Stimulated activated CD4-positive, alpha-beta T cell treated with anti-CD3 and anti-CD28 coated beads, Interleukin-12 subunit alpha, Interleukin-12 subunit beta, amount 100 ng/mL, for 4 hours (primary cell): Measurements from ENCODE around the gene RNF31.
"Not testable (repeated sequence)": the region's sequence is repeated elsewhere in the genome, so short reads cannot be mapped to it uniquely, and the experiment has no call there.

Experiments
- DNase-seq: peaks from one replicate; pipeline ENCODE4 v3.0.0-alpha.2; 2020

RNF31 gene

GRCh38 chr14:24146978-24147760, at the start of gene RNF31:
TSS of gene RNF31 (plus strand) at chr14:24147498. CDS start at chr14:24147699, 201 bp downstream.
- peak; percentile 97 for DNase-seq

GRCh38 chr14:24098229-24098926, 48.9 kb upstream of the RNF31 start:
- no peak for DNase-seq

DNA sequence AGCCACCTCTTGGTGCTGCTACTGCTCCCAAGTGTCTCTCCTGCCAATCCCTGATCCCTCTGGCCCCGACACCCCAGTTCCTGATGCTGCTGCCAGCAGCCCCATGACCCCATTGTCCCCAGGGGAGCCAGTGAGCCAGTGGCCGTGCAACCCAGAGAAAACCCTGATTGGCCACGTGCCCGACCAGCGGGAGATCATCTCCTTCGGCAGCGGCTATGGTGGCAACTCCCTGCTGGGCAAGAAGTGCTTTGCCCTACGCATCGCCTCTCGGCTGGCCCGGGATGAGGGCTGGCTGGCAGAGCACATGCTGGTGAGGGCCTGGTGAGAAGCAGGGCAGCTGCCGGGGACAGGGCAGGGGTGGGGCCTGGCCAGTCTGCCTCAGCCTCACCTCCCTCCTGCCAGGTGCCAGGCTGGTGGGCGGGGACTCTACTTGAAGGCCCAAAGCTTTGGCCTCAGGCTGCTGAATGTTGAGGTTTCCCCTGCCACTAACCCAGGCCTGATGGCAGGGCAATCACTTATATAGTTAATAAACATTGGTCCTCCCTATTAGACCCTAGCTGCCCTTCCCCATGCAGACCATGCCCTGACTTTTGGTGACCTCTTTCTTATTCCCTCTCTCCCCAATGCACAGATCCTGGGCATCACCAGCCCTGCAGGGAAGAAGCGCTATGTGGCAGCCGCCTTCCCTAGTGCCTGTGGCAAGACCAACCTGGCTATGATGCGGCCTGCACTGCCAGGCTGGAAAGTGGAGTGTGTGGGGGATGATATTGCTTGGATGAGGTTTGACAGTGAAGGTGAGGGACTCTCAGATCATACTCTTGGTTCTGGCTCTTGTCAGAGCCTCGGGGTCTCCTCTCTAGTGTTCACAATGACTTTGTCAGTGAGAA, 48.1 kb upstream of the RNF31 start:
- DNase-seq = no peak

DNA sequence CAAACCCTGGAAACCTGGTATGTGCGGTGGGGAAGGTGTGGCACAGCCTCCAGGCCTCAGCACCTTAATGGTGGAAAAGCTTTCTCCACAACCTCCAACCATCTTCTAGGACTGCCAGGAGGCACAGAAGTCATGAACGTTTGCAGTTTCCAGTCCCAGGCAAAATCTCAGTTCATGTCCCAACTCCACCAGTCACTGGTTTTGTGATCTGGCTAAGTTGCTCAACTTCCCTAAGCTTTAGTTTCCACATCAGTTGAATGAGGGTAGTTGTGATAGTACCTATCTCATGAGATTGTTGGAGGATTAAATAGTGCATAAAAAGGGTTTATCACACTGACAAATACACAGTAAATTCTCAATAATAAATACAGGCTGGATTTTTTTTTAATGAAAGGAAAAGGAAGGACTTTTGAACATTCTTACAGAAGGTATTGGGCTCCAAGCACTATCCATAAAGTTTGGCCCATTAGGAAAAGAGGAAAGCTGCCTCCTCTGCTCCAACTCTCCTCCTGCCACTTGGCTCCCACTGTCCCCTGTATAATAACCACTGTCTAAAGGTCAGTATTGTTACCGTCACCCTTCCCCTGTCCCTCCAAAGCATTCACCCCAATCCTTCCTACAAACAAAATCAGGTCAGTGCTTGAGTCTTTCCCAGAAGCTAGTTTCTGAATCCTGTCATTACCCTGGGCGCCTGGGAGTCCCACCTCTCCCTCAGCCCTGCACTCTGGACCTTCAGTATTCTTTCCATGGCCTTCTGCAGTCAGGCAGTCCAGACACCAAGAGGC, 46.9 kb upstream of the RNF31 start:
- DNase-seq = no peak

GRCh38 chr14:24100982-24101494, 46.3 kb upstream of the RNF31 start:
- no peak for DNase-seq

- no peak for DNase-seq
Observed at GRCh38 chr14:24102357-24103048, 44.8 kb upstream of the RNF31 start.

DNA sequence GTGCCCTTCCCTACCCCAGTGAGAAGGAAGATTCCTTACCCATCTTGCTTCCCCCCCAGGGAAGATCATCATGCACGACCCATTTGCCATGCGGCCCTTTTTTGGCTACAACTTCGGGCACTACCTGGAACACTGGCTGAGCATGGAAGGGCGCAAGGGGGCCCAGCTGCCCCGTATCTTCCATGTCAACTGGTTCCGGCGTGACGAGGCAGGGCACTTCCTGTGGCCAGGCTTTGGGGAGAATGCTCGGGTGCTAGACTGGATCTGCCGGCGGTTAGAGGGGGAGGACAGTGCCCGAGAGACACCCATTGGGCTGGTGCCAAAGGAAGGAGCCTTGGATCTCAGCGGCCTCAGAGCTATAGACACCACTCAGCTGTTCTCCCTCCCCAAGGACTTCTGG, 43.8 kb upstream of the RNF31 start:
- no peak for DNase-seq

DNA sequence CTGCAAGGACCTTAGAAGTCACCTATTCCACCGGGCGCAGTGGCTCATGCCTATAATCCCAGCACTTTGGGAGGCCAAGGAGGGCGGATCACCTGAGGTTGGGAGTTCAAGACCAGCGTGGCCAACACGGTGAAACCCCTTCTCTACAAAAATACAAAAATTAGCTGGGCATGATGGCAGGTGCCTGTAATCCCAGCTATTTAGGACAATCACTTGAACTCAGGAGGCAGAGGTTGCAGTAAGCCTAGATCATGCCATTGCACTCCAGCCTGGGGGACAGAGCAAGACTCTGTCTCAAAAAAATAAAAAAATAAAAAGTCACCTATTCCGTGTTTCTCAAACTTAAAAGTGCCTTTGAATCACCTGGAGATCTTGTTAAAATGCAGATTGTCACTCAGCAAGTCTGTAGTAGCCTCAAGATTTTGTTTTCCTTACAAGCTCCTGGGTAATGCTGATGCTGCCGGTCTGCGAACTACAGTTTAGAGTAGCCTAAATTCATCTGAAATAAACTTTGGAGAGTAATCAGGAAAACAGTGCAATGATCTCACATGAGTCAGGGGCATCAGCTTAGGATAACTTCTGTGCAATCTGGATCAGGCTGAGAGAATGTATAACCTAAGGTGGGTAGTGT, 41.6 kb upstream of the RNF31 start:
- not testable (repeated sequence) for DNase-seq

- DNase-seq = no peak
Observed at GRCh38 chr14:24106672-24107271, 40.5 kb upstream of the RNF31 start.

DNA sequence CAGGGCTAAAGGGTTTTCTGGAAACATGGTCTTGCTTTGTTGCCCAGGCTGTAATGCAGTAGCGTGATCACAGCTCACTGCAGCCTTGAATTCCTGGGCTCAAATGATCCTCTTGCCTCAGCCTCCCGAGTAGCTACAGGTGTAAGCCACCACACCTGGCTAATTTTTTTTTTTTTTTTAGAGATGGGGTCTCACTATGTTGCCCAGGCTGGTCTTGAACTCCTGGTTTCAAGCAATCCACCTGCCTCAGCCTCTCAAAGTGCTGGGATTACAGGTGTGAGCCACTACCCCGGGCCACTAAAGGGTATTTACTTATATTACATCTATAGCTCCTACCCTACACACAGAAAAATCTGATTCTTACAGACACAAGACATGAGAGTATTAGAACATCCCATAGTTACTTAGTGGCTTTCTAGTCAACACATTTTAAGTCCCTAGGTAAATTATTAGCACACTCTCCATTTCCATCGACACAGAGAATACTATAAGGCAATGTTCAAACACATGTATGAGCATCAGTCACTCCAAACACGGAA, 38.9 kb upstream of the RNF31 start:
- DNase-seq = no peak

GRCh38 chr14:24110060-24110459, 37.2 kb upstream of the RNF31 start:
- DNase-seq = no peak

DNA sequence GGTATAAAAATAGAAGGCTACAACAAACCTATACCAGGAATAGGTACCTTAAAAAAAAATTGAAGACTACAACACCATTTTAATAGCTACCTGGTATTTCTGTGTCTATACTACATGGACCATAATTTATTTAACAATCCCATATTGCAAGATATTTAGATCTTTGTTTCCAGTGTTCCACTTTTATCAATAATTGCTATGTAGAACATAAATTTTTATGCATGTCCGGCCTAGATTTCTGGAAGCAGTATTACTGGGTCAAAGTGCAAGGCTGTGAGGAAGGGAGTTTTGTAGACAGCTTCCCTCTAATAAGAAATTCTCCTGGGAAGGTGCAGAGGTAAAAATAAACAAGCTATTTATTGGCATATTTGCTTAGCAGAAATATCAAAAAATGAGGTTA, 36.8 kb upstream of the RNF31 start:
- DNase-seq = no peak

GRCh38 chr14:24113379-24113800, 33.9 kb upstream of the RNF31 start:
- no peak for DNase-seq

DNA sequence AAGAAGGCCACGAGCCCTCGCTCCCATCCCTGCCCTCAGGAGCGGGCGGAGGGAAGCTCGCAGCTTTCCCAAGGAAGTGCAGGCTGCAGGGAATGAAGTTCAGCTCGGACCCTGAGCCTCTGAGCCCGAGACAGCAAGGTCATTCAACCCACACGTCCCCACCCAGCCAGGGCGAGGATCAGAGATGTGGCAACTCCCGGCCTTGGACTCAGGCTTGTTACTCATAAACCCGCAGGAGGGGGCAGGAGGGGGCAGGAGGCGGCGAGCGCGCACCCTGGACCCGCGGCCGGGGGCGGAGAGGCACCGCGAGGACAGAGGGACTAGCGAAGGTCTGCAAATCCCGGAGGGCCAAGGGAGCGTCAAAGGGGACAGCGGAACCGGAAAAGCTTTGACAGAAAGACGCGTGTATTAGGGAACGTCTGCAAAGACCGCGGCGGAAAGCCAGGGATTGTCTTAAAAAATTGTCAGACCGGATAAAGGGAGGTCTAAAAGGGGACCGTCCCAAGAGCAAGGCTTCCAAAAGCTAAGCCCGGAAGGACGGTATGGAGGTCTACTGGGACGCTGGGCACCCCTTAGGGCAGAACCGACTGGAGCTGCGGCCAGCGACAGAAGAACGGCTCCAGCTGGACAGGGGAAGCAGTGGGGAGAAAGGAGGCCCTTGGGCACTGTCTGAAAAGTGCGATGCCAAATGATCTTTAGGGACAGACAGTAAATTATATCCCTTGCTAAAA, 33.3 kb upstream of the RNF31 start:
- DNase-seq = peak; percentile 63

DNA sequence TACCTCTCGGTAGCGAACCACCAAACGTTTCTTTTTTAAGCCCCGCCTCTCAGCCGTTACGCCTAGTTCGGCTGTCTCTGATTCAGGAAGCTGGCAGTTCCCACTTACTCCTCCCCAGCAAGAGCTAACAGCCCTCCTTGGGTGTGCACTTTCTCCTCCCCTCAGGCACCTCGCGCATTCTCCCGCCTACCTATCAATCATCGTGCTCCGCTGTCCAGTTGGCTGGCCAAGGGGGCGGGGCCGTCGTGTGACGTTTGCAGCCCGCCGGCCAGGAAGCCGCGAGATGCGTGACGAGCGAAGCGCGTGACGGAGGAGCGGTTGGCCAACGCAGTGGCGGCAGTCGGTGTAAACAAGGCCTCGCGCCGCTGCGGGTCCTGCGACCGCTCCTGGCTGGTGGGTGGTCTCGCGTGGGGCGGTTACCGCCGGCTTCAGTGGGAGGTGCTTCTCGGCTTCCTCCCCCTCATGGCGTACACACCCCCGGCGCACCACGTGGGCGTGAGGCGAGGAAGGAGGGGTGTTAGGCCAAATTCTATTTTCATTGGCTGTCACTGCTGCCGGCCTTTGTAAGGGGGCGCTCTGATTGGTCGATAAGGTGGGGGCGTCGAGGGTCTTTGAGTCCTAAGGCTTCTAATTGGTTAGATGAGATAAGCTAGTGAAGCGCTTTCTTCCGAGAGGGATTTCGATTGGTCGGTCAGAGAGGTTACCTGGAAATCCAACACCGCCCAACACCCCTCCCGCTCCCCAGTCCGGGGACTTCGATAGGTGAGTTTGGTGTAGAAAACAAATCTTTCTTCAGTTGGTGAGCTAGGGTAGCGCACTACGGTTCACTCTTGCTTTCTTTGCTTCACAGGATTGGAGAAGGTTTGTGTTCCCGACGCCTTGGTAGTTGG, 32.5 kb upstream of the RNF31 start, which contains the start of the genes DCAF11 and NRL:
Gene DCAF11 (plus strand): TSS at position 246 of the 890 bp plus-strand sequence. CDS start 818 bp downstream, outside the sequence.
Gene NRL (minus strand): TSS at position 418 of the 890 bp plus-strand sequence. CDS start 32,101 bp downstream, outside the sequence.
- peak; percentile 95 for DNase-seq

- no peak for DNase-seq
Observed at GRCh38 chr14:24115422-24116127, 31.7 kb upstream of the RNF31 start.

- no peak for DNase-seq
Observed at GRCh38 chr14:24116128-24116814, 31.0 kb upstream of the RNF31 start.
